Hepatocyte (in vitro differentiated cells): ENCODE measurements around the gene PRR36. TPM values are rescaled to one million over a fixed set of nuclear protein-coding genes. Genes with fewer than 3 reads are reported as not detected.

Source experiments
- DNase-seq: peaks from one replicate; pipeline ENCODE4 v3.0.0-alpha.2; 2016; ENCODE audit warnings: low spot score
- H2AFZ ChIP-seq: fragments of 200-600 bp; sonication (generic); 2 replicates; pipeline ENCODE4 v1.6.0; 2016; ENCODE audit warnings: antibody characterized with exemption, mild to moderate bottlenecking
- H3K27ac ChIP-seq: fragments of 200-600 bp; sonication (generic); 2 replicates; pipeline ENCODE4 v1.5.1; 2016; ENCODE audit warnings: mild to moderate bottlenecking
- H3K27me3 ChIP-seq: fragments of 200-600 bp; sonication (generic); 2 replicates; pipeline ENCODE4 v1.6.1; 2016
- H3K36me3 ChIP-seq: fragments of 200-600 bp; sonication (generic); replicated peaks from 2 replicates; pipeline ENCODE4 v1.5.1; 2016; ENCODE audit warnings: low read depth; ENCODE audit not compliant: insufficient read depth
- H3K4me1 ChIP-seq: fragments of 200-600 bp; sonication (generic); 2 replicates; pipeline ENCODE4 v1.5.1; 2016; ENCODE audit warnings: mild to moderate bottlenecking, moderate library complexity; ENCODE audit not compliant: insufficient read depth
- H3K4me2 ChIP-seq: fragments of 200-600 bp; sonication (generic); 2 replicates; pipeline ENCODE4 v1.6.0; 2016
- H3K4me3 ChIP-seq: fragments of 200-600 bp; sonication (generic); 2 replicates; pipeline ENCODE4 v1.5.1; 2016; ENCODE audit warnings: mild to moderate bottlenecking
- H3K79me2 ChIP-seq: fragments of 200-600 bp; sonication (generic); 2 replicates; pipeline ENCODE4 v1.6.0; 2017; ENCODE audit warnings: mild to moderate bottlenecking
- H3K9me2 ChIP-seq: fragments of 200-600 bp; sonication (generic); replicated peaks from 2 replicates; pipeline ENCODE4 v1.6.0; 2017; ENCODE audit warnings: mild to moderate bottlenecking; ENCODE audit not compliant: insufficient read depth
- H3K9me3 ChIP-seq: fragments of 200-600 bp; sonication (generic); 2 replicates; pipeline ENCODE4 v1.5.1; 2016; ENCODE audit warnings: low read depth, mild to moderate bottlenecking
- H4K20me1 ChIP-seq: fragments of 200-600 bp; sonication (generic); 2 replicates; pipeline ENCODE4 v1.6.0; 2016; ENCODE audit warnings: mild to moderate bottlenecking; ENCODE audit not compliant: insufficient read depth, poor library complexity, severe bottlenecking
- EZH2 ChIP-seq: fragments of 200-600 bp; sonication (generic); IDR thresholded peaks from 2 replicates; pipeline ENCODE4 v1.6.1; 2016; ENCODE audit warnings: antibody characterized with exemption, mild to moderate bottlenecking, borderline replicate concordance
- EZH2phosphoT487 ChIP-seq: fragments of 200-600 bp; sonication (generic); IDR thresholded peaks from one replicate; pipeline ENCODE4 v1.6.1; 2018; ENCODE audit warnings: antibody characterized with exemption, mild to moderate bottlenecking, low read depth, moderate library complexity; ENCODE audit not compliant: unreplicated experiment, severe bottlenecking
- WGBS: methylation state at CpG from one replicate; pipeline ENCODE4 v1.1.6; 2016; ENCODE audit warnings: low lambda C conversion rate; ENCODE audit errors: missing lambda C conversion rate; 5-methylcytosine and 5-hydroxymethylcytosine counted together
- polyA plus RNA-seq: library from polyadenylated mRNA; unstranded; fragments of >200 nt; fragmentation: Nextera tagmentation; extraction: Ambion mirVana; gene quantifications from 2 replicates; pipeline ENCODE4 v1.2.1, GENCODE V29; 2016
- total RNA-seq: library from RNA; depleted of rRNA; stranded (reverse); fragments of >200 nt; gene quantifications from 2 replicates; pipeline ENCODE4 v1.2.3, GENCODE V29; 2014
- TF ChIP-seq, protein P1 (sequence below): fragments of 200-600 bp; sonication (generic); IDR thresholded peaks from 2 replicates; pipeline ENCODE4 v1.5.1; 2016; ENCODE audit warnings: antibody characterized with exemption, mild to moderate bottlenecking; ENCODE audit not compliant: poor library complexity

The PRR36 gene
- total and polyA plus RNA-seq, 2 experiments from 2014 or later, result 1.00 to 2.5 TPM

DNA sequence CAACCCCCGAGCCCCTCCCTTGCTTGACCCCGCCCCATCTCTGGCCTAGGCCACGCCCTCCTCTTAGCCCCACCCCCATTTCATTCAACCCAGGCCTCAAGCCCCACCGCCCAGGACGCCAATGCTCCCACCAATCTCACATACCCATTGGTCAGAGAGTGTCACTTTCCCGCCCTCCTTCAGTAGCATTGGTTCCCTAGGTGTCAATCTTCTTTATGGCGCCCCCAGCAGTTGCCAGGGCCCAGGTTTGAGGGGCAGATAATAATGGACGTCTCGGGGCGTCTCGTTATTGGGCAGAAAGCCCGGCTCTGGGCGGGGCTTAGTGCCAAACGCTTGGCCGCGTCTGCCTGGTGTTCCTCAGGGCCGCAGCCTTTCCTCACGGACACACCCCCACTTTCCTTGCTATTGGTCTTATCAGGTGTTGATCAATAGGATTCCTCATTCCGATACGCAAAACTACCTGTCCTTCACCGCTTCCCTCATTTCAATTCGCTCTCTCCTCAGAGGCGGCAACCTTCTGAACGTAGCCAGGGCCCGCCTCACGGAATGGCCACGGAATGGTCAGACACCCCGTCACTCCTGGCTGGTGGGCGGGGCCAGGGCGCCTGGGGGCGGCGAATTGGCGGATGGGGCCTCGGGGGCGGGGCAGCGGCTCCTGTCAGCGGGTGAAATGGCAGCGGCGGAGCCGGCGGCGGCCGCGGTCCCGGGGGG is 44.5 kb downstream of the PRR36 start, which contains the start of gene EVI5L:
TSS of gene EVI5L (plus strand) at position 658 of the 711 bp plus-strand sequence. CDS start 16,325 bp downstream, outside the sequence.
- Histone ChIP-seq H2AFZ (peak within 1 kb of the TSS; percentile 40), H3K9me2 (no peaks in the 10 kb centered on the region), H3K27ac (no peak within 1 kb of the TSS), H3K36me3 (no peaks in the 10 kb centered on the region), H3K4me2 (peak within 1 kb of the TSS; percentile 92), H3K4me3 (peak within 1 kb of the TSS; percentile 45), H3K9me3 (no peaks in the 10 kb centered on the region), H3K4me1 (peaks cover 3% of the 10 kb centered on the region), H4K20me1 (no peaks in the 10 kb centered on the region), H3K27me3 (no peaks in the 10 kb centered on the region), H3K79me2 (peaks cover 9% of the 10 kb centered on the region)
- WGBS, result 2% methylated on average over 28 of the region's 45 CpGs
- peak; percentile 100 for DNase-seq
- no peak for TF ChIP-seq EZH2phosphoT487
- TF ChIP-seq, protein P1, sequence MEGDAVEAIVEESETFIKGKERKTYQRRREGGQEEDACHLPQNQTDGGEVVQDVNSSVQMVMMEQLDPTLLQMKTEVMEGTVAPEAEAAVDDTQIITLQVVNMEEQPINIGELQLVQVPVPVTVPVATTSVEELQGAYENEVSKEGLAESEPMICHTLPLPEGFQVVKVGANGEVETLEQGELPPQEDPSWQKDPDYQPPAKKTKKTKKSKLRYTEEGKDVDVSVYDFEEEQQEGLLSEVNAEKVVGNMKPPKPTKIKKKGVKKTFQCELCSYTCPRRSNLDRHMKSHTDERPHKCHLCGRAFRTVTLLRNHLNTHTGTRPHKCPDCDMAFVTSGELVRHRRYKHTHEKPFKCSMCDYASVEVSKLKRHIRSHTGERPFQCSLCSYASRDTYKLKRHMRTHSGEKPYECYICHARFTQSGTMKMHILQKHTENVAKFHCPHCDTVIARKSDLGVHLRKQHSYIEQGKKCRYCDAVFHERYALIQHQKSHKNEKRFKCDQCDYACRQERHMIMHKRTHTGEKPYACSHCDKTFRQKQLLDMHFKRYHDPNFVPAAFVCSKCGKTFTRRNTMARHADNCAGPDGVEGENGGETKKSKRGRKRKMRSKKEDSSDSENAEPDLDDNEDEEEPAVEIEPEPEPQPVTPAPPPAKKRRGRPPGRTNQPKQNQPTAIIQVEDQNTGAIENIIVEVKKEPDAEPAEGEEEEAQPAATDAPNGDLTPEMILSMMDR, result no peak
- TF ChIP-seq EZH2, result no peak

DNA sequence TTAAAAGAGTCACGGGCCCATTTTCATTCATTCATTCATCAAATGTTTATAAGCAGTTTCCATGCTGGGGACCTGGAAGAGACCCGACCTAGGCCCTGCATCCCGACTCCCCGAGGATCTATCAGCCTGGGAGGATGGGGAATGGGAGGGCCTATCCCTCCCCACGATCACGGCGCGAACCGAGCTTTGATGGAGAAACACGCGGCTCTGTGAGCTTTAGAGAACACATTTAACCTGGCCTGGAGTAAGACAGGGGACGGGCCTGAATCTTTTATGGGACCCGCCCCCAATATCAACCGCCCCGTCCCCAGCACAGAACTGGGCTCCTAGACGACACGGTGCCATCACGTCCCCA is 45.0 kb downstream of the PRR36 start:
- TF ChIP-seq, protein P1, result no peak
- TF ChIP-seq EZH2, result no peak
- no peak for TF ChIP-seq EZH2phosphoT487
- peak overlapping the region; percentile 40 for H2AFZ ChIP-seq
- 15% methylated on average over 18 of the region's 18 CpGs for WGBS

GRCh38 chr19:7823686-7824301 is 50.4 kb downstream of the PRR36 start:
- Histone ChIP-seq H3K9me2 (no peaks in the 10 kb centered on the region), H3K4me1 (no peaks in the 10 kb centered on the region), H4K20me1 (no peaks in the 10 kb centered on the region), H2AFZ (no peak overlapping the region), H3K9me3 (no peaks in the 10 kb centered on the region), H3K79me2 (no peaks in the 10 kb centered on the region), H3K4me2 (no peak overlapping the region), H3K36me3 (no peaks in the 10 kb centered on the region), H3K27me3 (peaks cover 4% of the 10 kb centered on the region), H3K4me3 (no peak overlapping the region), H3K27ac (no peak overlapping the region)
- no peak for DNase-seq
- TF ChIP-seq EZH2, result no peak
- TF ChIP-seq, protein P1, result no peak
- no peak for TF ChIP-seq EZH2phosphoT487
- WGBS, result 66% methylated on average over 9 of the region's 9 CpGs

More for the DNA sequence above, 45.0 kb downstream of the PRR36 start:
- no peaks in the 10 kb centered on the region for H3K9me2 ChIP-seq
- H4K20me1 ChIP-seq, result no peaks in the 10 kb centered on the region
- H3K79me2 ChIP-seq, result peaks cover 5% of the 10 kb centered on the region
- H3K36me3 ChIP-seq, result no peaks in the 10 kb centered on the region
- H3K4me3 ChIP-seq, result no peak overlapping the region
- no peak for DNase-seq
- H3K4me2 ChIP-seq, result peak overlapping the region; percentile 69
- H3K9me3 ChIP-seq, result no peaks in the 10 kb centered on the region
- no peaks in the 10 kb centered on the region for H3K27me3 ChIP-seq
- H3K4me1 ChIP-seq, result peaks cover 3% of the 10 kb centered on the region
- no peak overlapping the region for H3K27ac ChIP-seq
